ENCODE results near the gene KCNQ2.

KCNQ2 gene

DNA sequence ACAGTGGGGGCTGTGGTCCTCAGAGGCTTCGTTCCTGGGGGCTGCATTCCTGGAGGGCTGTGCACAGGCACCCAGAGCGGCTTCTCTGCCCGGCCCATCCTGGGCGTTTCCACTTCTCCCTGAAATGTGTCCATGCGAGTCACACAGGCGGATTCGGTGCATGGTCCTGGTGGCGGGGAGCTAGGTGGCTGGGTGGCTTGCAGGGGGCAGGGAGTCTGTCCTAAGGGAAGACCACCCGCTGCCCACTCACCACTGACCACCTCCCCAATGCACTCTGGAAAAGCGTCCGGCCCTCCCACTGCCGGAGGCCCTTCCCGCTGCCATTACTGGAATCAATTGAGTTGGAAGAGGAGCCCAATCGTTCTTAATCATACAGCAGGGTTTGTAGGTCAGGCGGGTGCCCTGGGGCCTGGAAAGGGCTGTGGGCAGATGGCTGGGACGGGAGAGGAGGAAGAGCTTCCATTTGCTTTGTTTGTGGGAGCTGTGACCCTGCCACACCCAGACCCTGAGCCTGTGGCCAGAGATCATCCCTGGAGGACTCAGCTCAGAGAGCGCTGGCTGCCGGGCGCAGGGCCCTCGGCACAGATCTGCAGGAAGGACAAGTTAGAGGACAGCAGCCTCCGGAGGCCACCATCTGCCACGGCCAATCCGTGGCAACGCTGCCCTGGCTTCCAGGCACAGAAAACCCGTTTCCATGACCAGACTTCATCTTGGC, 117.7 kb downstream of the KCNQ2 start:
- no peak for DNase-seq (ENCODE audit: low read depth, low spot score)
- in situ Hi-C loops (cut with HindIII; ENCODE audit: low sequenced_read_pairs): no loop called here
- no peak overlapping the region for H3K4me3 ChIP-seq (ENCODE audit: low read depth, low read length)
- TF ChIP-seq, protein P1, sequence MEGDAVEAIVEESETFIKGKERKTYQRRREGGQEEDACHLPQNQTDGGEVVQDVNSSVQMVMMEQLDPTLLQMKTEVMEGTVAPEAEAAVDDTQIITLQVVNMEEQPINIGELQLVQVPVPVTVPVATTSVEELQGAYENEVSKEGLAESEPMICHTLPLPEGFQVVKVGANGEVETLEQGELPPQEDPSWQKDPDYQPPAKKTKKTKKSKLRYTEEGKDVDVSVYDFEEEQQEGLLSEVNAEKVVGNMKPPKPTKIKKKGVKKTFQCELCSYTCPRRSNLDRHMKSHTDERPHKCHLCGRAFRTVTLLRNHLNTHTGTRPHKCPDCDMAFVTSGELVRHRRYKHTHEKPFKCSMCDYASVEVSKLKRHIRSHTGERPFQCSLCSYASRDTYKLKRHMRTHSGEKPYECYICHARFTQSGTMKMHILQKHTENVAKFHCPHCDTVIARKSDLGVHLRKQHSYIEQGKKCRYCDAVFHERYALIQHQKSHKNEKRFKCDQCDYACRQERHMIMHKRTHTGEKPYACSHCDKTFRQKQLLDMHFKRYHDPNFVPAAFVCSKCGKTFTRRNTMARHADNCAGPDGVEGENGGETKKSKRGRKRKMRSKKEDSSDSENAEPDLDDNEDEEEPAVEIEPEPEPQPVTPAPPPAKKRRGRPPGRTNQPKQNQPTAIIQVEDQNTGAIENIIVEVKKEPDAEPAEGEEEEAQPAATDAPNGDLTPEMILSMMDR (IDR thresholded peaks at IDR 0.05; ENCODE audit: low read depth, low read length): no peak

DNA sequence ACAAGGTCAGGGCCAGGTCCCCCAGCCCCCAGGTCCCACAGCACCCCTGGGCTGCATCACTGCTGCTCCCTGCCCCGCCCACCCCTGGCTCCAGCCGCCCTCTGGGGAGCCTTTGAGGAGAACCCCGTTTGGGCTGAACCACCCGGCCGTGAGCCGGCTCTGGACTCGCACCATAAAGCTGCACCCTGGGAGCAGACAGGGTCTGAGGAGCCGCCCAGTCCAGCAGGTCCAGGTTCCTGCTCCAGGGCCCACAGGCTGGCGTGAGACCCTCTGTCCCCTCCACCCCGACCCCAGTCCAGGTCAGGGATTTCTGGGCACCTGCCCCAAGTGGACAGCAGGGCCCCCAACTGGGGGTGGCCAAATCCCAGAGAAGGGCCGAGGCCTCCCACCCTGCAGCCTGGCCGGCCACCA, 119.6 kb downstream of the KCNQ2 start:
- in situ Hi-C loops (cut with HindIII; ENCODE audit: low sequenced_read_pairs): no loop called here
- DNase-seq (ENCODE audit: low read depth, low spot score): no peak
- no peak overlapping the region for H3K4me3 ChIP-seq (ENCODE audit: low read depth, low read length)
- TF ChIP-seq, protein P1 (IDR thresholded peaks at IDR 0.05; ENCODE audit: low read depth, low read length): no peak

DNA sequence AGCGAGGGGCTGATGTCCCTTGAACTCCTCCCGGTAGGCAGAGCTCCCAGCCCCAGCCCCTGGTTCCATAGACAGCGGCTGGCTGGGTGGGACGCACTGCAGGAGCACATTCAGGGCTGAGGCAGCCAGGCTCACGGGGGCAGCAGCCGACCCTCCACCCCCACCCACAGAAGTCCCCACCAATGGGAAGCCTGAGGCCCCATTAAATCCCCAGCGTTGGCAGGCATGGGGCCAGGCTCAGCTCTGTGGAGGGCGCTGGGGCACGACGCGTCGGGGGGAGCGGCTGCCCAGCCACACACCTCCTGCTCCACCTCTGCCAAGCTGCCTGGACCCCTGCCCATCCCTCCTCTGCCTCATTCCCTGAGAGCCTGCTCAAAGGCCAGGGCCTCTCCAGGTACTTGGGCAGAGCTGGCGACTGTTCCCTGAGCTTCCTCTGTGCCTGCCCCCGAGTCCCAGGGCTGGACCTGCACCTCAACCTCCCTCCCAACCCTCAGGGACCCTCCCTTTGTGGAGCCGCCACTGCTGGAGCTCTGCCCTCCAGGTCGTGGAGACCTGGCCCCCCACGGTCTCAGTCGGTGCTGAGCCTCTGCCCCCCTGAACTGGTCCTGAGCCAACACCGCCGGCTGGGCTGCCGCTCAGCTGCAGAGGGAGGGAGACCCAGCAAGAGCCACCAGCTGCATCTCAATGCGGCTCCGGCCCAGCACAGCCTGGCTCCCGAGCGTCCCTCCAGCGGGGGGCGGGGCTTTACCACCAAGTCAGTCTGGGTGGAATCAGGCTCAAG, 120.5 kb downstream of the KCNQ2 start:
- in situ Hi-C loops (cut with HindIII; ENCODE audit: low sequenced_read_pairs): no loop called here
- TF ChIP-seq, protein P1 (IDR thresholded peaks at IDR 0.05; ENCODE audit: low read depth, low read length): no peak
- no peak overlapping the region for H3K4me3 ChIP-seq (ENCODE audit: low read depth, low read length)
- DNase-seq (ENCODE audit: low read depth, low spot score): no peak

DNA sequence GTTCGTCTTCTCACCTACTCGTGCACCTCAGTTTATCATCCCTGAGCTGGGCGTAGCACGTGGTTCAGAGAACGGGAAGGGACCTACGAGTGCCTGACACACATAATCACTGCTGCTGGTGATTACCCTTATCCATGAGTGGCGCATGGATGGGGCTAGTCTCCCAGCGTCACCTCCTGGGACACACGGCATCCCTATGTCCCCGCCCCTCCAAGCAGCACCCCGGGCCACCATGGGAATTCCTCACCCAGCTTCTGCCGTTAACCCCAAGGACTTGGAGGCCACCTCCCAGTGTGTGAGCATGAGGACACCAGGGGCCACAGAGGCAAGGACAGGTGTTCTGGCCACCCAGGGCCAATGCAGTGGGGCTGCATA, 121.1 kb downstream of the KCNQ2 start:
- H3K4me3 ChIP-seq (ENCODE audit: low read depth, low read length): no peak overlapping the region
- TF ChIP-seq, protein P1 (IDR thresholded peaks at IDR 0.05; ENCODE audit: low read depth, low read length): no peak
- in situ Hi-C loops (cut with HindIII; ENCODE audit: low sequenced_read_pairs): no loop called here
- DNase-seq (ENCODE audit: low read depth, low spot score): no peak

DNA sequence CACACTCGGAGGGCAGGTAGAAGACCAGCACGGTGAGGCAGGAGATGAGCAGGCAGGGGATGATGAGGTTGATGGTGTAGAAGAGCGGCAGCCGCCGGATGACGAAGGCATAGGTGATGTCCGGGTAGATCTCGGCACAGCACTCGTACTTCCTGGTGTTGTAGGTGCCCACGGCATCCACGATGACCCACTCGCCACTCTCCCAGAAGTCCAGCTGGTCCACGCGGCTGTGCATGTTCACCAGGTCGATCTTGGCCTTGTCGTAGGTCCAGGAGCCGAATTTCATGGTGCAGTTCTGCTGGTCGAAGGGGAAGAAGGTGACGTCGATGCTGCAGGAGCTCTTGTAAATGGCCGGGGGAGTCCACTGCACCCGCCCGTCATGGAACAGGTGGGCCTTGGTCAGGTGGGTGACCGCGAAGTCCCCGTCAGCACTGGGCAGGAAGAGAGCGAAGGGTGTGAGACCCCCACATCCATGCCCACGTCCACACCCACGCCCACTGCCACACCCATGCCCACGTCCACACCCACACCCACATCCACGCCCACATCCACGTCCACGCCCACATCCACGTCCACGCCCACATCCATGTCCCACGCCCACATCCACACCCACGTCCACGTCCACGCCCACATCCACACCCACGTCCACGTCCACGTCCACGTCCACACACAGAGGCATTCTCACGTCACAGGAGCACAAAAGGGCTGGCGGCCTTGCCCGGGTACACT, 121.7 kb downstream of the KCNQ2 start:
- H3K4me3 ChIP-seq (ENCODE audit: low read depth, low read length): no peak overlapping the region
- in situ Hi-C loops (cut with HindIII; ENCODE audit: low sequenced_read_pairs): no loop called here
- TF ChIP-seq, protein P1 (IDR thresholded peaks at IDR 0.05; ENCODE audit: low read depth, low read length): no peak
- no peak for DNase-seq (ENCODE audit: low read depth, low spot score)
